HG03520 (cell line): Measurements from ENCODE around the gene EPHB2.

Experiments used
- ATAC-seq: cut with Tn5 transposase; IDR thresholded peaks from one replicate; pipeline ENCODE4 v1.9.1; 2021; ENCODE audit warnings: mild to moderate bottlenecking, moderate library complexity; ENCODE audit not compliant: unreplicated experiment

EPHB2 gene

DNA sequence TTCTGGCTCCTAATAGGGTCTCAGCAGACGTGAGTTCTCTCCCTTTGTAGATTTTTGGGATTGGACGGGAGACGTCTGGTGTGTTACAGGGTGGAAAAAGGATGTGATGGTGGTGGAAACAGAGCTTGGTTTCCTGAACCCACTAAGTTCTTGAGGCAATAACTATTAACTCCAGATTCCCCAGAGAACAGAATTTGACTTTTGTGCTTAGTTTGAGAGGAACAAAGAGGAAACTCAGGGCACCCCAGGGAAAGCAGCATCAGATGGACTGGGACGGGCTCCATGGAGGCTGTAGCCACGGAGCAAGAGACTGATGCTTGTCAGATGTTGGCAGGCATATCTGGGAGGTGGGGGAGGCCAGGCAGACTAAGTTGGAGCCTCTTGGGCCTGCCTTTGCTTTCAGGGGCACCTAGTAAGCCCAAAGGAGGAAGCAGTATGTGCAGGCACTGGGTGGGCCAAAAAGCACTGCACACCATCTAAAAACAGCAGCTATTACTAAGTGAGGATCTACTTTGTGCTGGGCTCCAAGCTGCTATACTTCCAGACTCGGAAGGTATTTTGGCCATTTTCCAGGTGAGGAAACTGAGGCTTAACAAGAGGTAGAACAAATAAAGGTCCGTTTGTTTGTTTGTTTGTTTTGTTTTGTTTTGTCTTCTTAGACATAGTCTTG is 66.9 kb downstream of the EPHB2 start:
- ATAC-seq: no peak

DNA sequence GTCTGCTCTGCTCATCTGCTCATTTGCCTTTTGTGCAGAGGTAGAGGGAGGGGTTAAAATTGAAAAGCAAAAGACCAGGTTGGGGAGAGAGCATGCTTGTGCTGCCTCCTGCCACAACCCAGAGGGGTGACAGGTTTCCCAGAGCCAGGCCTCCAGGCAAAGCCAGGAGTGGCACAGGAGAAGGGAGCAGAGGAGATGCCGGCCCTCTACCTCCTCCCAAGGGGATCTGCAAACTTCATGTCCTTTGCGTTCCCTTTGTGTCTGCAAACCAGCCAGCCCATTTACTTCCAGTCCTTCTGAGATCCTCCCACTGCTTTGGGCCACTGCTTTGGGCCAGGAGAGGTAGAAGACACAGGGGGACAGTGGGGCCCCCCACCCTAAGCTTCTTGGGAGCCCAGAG is 67.8 kb downstream of the EPHB2 start:
- ATAC-seq: no peak

DNA sequence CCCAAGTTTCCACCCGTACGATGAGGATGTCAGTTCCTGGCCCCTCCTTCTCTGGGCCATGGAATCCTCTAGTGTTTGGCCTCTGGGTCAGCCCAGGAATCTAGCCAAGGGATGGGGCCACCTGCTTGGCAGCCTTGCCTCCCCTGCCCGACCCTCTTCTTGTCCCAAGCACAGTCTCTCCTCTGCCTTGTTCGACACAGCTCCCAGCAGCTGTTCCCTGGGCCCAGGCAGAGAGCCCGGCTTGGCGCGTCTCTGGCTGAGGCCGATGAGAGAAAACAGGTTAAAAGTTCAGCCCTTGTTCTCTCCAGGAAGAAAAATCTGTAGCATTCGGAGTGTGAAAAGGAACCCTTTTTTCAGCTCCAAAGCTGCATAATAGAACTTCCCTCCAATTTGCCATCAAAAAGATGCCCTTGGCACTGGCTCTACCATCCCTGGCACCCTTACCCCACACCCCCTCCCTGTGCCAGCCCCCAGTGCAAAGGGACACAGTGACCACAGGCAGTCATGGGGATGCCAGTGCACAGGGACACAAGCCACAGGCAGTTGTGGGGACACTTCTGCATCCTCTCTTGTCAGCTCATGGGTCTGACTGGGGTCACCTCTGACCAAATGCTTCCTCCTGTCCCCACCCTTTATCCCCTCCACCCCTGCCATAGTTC is 68.4 kb downstream of the EPHB2 start:
- ATAC-seq: no peak

DNA sequence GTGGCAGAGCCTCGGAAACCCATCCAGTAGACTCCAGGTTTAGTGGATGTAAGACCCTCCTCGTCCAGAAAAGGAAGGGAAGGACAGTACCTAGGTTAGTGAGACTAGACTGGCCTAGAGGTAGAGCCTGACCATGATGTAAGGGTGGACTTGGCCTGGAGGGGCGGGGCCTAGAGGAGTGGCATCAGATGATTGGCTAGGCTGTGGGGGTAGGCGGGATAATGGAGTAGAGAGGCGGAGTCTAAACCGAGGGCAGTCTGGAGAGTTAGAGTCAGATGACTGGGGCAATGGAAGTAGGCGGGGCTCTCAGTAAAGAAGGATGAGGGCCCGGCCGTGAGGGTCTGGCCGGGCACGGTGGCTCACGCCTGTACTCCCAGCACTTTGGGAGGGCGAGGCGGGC is 70.1 kb downstream of the EPHB2 start:
- no peak for ATAC-seq

DNA sequence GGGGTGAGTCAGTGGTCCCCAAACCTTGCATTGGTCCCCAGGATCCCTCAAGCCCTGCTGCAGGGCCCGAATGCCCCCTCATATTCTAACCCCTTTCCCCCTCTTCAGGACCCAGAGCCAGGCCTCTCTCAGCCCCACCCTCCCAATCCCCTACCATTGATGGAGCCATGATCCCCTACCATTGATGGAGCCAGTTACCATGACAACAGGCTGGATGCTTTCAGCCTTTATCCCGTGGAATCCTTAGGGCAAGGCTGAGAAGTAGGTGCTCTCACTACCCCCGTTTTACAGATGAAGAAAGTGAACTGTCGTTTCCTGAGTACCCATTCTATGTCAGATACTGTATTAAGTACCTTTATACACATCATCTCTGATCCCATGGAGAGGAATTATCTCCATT is 70.8 kb downstream of the EPHB2 start:
- ATAC-seq: no peak

DNA sequence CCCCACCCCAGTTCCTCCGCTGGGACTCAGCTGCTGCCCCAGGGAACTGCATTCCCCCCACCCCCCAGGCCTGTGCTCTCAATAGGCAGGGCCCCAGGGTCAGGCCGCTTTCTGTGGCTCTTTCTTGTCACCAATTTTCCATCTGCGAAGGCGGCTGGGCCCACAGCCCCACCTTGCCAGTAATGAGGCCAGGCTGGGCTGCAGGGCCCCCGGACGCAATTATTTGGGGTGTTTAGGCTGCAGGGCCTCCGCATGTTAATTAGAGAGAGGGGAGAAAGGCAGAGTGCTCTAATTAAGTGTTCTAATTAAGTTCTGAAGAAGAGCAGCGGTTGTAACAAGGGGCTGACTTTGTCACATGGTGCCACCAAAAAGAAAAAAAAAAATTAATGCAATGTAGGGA is 71.8 kb downstream of the EPHB2 start:
- no peak for ATAC-seq

DNA sequence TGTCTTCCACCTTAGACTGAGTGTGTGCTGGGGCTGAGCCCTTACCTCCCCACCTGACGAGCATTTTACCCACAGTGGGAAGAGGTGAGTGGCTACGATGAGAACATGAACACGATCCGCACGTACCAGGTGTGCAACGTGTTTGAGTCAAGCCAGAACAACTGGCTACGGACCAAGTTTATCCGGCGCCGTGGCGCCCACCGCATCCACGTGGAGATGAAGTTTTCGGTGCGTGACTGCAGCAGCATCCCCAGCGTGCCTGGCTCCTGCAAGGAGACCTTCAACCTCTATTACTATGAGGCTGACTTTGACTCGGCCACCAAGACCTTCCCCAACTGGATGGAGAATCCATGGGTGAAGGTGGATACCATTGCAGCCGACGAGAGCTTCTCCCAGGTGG is 73.7 kb downstream of the EPHB2 start:
- no peak for ATAC-seq

DNA sequence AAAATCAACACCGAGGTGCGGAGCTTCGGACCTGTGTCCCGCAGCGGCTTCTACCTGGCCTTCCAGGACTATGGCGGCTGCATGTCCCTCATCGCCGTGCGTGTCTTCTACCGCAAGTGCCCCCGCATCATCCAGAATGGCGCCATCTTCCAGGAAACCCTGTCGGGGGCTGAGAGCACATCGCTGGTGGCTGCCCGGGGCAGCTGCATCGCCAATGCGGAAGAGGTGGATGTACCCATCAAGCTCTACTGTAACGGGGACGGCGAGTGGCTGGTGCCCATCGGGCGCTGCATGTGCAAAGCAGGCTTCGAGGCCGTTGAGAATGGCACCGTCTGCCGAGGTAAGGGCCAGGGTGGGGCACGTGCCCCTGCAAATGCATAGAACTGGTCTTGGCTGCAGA is 74.1 kb downstream of the EPHB2 start:
- no peak for ATAC-seq

DNA sequence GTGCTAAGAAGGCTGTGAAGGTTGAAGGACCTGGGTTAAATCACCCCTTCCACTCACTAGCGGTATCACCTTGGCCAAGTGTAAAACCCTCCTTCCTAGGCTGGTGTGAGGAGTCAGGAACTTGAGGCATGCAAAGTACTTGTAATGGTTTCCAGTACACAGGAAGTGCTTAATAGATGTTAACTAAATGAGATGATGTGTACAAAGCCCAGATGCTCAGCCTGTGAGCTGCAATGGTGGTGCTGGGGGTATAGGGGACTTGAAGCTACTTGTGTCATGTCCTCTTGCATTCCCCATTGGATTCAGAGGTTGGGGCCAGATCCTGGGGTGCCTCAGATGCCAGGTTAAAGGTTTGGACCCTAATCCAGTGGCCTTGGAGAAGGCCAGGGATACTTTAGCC is 75.5 kb downstream of the EPHB2 start:
- no peak for ATAC-seq

DNA sequence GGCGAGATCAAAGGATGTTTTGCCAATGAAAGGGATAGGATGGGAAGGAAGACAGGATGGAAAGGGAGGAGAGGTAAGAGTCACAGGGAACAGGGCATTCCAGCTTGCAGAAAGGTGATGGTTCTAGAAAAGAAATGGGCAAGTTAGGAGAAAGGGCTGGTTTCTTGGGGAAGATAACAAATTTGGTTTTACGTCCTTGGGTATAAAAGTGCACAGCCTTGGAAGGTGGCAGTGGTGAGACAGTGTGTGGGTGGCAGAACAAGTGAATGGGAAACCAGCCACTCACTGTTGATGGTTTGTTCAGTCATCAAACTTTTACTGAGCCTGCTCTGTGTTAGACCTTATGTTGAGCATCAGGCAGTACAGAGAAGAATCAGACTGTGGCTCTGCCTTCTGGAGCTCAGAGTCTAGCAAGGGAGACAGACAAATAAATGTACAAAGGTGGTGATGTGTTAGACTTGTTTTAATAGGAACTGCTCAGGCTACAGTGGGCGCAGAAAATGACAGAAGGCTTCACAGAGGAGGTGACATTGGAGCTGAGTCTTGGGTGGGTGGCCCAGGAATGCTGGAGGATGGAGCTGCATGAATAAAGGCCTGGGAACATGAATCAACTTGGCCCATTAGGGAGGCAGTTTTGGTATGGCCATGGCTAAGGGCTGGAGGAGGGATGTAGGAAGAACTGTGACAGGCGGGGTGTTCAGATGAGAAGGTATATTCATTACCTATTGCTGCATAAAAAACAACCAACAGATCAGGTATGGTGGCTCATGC is 76.3 kb downstream of the EPHB2 start:
- ATAC-seq: no peak

DNA sequence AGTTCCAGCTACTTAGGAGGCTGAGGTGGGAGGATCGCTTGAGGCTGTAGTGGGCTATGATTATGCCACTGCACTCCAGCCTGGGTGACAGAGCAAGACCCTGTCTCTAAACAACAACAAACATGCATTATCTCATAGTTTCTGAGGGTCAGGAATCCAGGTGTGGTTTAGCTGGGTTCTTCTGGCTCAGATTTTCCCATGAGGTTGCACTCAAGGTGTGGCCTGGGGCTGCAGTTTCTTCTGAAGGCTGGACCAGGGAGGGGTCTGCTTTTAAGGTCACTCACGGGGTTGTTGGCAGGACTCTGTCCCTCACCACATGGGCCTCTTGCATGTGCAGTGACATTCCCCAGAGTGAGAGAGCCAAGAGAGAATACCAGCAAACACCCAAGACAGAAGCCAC is 77.0 kb downstream of the EPHB2 start:
- no peak for ATAC-seq

DNA sequence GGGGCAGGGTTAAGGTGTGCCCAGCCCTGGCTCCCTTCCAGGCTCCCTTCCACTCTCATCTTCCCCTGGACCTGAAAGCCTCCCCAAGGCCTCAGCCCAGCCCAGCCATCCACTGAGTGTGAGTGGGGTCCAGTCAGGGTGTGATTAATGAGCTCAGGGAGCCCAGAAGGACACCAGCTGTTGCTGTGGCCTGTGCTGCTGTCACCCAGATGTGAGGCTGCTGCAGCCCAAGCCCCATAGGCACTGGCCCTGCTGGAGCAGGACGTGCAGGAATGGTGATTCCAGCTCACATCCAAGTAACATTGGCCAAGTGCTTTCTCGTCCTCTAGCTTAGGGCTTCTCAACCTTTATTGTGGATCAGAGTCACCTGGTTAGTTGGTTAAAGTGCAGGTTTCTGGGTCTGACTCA is 77.6 kb downstream of the EPHB2 start:
- ATAC-seq: no peak

DNA sequence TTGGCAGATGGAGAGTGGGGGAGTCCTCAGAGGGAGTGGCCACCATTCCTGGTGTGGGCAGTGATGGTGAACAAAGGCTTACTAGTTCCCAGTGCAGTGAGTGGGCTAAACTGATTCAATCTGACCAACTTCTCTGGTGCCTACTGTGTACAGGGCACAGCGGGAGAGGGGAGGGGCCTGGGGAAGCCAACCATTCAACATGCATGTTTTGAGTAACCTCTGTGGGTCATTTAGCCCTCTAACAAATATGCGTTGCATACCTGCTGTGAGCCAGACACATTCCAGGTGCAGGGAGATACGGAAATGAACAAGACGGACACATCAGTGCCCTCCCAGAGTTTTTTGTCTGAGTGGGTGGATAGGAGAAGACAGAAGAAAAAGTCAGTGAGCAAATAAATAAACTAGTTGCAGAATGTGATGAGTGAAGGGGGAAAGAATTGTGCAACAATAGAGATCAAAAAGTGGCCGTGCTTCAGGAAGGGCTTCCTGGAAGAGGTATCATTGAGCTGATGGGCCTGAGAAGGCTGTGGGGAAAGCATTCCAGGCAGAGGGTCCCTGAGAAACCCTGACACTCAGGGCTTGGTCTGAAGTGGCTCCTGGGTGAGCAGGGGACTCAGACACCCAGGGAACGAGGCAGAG is 78.8 kb downstream of the EPHB2 start:
- no peak for ATAC-seq

DNA sequence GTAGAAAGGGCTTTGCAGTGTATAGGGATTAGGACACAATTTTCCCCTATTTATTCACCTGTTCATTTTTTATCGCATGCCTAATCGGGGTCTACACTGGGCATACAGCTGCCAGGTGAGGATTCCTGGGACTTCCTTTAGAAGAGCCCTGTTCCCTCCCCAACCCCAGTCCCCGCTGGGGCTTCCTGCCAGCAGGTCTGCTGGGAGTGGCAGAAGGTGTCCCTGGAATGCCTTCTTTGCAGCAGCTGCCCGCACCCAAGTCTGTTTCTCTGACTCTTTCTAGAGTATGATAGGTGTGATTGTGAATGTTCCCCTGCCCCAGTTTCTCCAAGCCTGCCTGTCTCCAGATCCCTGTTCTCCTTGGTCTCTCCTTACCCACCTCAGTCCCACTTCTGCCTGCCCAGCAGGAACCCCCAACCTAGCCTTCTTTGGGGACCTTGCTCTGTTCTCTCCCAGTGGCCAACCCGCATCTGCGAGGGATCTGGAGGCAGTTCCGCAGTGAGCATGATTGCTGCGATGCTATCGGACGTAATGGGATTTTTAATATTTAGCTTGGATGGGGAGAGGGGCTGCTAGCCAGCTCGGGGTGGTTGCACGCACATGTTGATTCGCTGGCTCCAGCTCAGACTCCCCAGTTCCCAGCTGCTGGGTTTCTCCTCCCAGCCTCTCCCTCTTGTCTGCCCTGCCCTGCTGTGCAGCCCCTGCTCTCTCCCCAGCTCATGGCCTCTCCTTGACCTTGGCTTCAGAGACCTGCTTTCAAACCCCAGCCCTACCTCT is 79.8 kb downstream of the EPHB2 start:
- ATAC-seq: no peak

DNA sequence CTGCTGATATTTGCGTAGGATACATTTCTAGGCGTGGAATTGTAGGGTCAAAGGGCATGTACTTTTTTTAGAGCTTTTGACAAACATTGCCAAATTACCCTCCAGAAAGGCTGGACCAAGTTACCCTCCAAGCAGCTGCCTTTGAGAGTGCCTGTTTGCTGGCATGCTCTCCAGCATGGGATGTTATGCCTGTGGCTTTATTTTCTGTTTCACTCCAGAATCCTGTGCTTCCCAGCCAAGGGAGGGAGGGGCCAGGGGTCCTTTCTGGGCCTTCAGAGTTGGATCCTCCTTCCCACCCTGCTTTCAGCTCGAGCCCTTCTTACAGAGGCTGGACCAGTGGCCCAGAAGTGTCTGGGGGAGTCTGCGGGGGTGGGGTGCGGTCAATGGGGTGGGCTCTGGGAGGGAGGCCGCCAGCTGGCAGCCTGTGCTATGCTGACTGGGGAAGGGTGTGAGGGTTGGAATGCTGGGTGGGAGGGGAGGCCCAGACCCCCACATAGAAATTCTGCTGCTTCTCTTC is 81.2 kb downstream of the EPHB2 start:
- ATAC-seq: no peak

DNA sequence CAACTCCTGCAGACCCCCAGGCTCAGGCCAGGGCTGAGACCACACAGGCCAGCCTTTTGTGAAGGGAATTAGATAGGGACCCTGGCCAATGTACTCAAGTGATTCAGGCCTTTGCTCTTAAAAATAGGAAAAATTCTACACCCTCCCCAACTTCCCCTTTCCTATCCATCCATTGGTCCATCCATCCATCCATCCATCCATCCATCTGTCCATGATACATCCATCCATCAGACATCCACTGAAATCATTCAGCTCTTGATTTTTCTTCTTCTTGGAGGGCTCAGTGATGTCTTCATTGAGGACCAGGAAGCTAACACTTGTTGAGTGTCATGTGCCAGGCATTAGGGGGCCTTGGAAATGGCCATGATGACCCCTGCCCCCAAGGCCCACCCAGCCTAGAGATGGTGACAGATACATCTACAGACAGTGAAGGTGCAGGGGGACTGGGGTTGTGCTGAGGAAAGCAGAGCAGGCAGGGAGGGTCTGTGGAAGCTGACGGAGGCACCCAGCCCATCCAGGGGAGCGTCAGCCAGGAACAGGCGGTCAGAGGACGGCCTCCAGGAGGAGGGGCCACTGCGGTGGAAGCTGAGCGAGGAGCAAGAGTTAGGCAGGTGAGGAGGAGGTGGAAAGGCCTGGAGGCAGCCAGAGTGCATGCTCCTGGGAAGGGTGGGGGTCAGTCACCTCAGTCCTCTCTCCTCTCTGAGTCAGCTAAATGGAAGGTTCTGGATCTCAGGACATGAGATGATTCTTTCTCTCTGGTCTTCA is 81.9 kb downstream of the EPHB2 start:
- ATAC-seq: no peak

DNA sequence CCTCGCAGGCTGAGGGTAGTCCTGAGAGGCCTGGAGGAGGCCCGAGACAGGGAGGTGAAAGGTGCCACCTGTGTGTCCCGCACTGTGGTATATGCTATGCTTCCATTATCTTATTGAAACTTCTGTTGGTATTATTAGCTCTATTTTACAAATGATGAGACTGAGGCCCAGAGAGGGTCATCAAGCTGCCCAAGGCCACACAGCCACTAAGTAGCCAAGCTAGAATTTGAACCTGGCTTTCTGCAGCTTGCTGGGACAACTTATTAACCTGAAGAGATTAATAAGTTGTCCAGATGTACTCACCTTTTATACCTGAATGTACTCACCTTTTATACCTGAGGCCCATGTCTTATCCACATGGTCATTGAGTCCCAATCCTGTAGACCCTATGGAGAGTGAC is 83.0 kb downstream of the EPHB2 start:
- no peak for ATAC-seq

DNA sequence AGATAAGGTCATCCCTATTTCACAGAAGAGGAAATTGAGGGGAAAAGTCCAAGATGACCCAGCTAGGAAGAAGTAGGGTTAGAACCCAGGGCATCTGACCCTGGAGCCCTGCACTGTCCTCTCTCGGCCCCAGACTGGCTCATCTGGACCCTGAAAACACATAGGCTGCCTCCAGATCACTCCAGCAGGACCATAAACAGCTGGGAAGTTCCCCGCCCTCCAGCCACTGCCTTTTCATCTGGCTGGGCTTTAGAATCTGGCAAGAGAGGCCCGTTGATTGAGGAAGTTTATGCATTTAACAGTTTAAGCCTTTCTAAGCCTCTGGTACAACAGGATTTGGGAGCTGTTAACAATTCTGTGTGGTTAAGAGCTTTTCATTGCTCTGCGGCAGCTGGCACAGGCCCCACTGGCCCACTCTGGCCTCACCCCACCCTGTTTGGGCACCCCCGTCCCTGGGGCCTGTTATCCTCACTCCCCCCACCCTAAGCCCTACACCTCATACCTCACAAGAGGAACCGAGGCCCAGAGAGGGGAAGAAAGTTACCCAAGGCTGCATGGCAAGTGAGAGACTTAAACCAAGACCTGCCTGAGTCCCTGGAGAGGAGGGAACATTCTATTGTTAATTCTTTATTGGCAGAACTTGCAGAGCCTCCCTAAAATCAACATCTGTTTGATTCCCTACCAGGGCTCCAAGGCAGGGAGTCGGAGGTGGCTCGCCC is 84.2 kb downstream of the EPHB2 start:
- ATAC-seq: no peak

DNA sequence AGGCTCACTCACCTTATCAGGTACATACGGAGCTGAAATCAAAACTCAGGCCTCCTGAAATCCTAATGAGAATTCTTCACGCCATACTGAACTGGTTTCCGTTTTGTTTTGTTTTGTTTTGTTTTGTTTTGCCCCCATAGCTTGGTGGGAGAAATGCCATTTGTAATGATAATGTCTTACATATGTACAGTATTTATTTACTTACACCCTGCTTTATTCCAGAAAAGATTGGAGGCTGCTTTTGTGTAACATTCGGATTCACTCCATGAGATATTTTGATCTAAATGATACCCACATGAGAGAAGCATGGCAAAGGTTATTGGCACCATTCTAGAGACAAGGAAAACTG is 84.7 kb downstream of the EPHB2 start:
- no peak for ATAC-seq
